Activated CD8-positive, alpha-beta memory T cell treated with anti-CD3 and anti-CD28 coated beads, Interleukin-2, amount 10 ng/mL, durations not matched to agents 7 days and 5 days (primary cell): ENCODE measurements around the gene C9orf152. TPM values are rescaled to one million over a fixed set of nuclear protein-coding genes. Genes with fewer than 3 reads are reported as not detected.
"Not testable (repeated sequence)": the region's sequence is repeated elsewhere in the genome, so short reads cannot be mapped to it uniquely, and the experiment has no call there.

Source experiments
- ATAC-seq: fragments of 150-1000 bp; cut with Tn5 transposase; one replicate; pipeline ENCODE4 v1.10.0; 2021; ENCODE audit warnings: moderate library complexity
- CTCF ChIA-PET: fragments of 350-600 bp; sonication (Branson Sonifier 250); formaldehyde crosslinking; loops from one replicate; lab custom pipeline; 2021; ENCODE audit warnings: antibody characterized with exemption; lab: Charles Lee
- DNase-seq: peaks from one replicate; pipeline ENCODE4 v3.0.0-alpha.2; 2020
- H3K27ac Mint-ChIP-seq: one replicate; pipeline ENCODE4 v1.8.0; 2021; ENCODE audit warnings: mild to moderate bottlenecking, mixed read lengths
- H3K27me3 Mint-ChIP-seq: one replicate; pipeline ENCODE4 v1.8.0; 2021; ENCODE audit warnings: mixed read lengths
- H3K36me3 Mint-ChIP-seq: one replicate; pipeline ENCODE4 v1.8.0; 2021; ENCODE audit warnings: mild to moderate bottlenecking, mixed read lengths
- H3K4me1 Mint-ChIP-seq: one replicate; pipeline ENCODE4 v1.8.0; 2021; ENCODE audit warnings: mixed read lengths
- H3K4me3 Mint-ChIP-seq: one replicate; pipeline ENCODE4 v1.8.0; 2021; ENCODE audit warnings: mild to moderate bottlenecking, moderate library complexity, mixed read lengths
- H3K9me3 Mint-ChIP-seq: one replicate; pipeline ENCODE4 v1.8.0; 2022; ENCODE audit warnings: low read depth, mixed read lengths
- total RNA-seq, 2 experiments: library from RNA; stranded (reverse); gene quantifications; one replicate each; pipeline ENCODE4 v1.2.3, GENCODE V29; 2021

Gene C9orf152
- not detected for total RNA-seq

GRCh38 chr9:110208031-110208430 is at the start of gene C9orf152:
C9orf152 (minus strand) TSS chr9:110208159; CDS start chr9:110207579, 580 bp downstream.
- no peak for DNase-seq

GRCh38 chr9:110257097-110257841 is 49.3 kb upstream of the C9orf152 start:
- H3K27ac Mint-ChIP-seq, result peak overlapping the region; percentile 97
- peaks cover 44% of the 10 kb centered on the region for H3K4me1 Mint-ChIP-seq
- H3K4me3 Mint-ChIP-seq, result peak overlapping the region; percentile 93
- ATAC-seq (no peak), DNase-seq (peak; percentile 46)
- no peaks in the 10 kb centered on the region for H3K9me3 Mint-ChIP-seq
- H3K27me3 Mint-ChIP-seq, result peaks cover 9% of the 10 kb centered on the region
- H3K36me3 Mint-ChIP-seq, result peaks cover 11% of the 10 kb centered on the region
- CTCF ChIA-PET, result interaction anchor here (0.6 to 1.3 kb wide), 3 partner anchors 12 to 192 kb away, joined by 3 to 4 read pairs (median 4); no protein-coding TSS in a partner anchor

More at GRCh38 chr9:110208031-110208430, at the start of gene C9orf152:
- Mint-ChIP-seq H3K4me1 (no peaks in the 10 kb centered on the region), H3K9me3 (no peaks in the 10 kb centered on the region), H3K36me3 (no peaks in the 10 kb centered on the region), H3K27ac (no peak within 1 kb of the TSS), H3K4me3 (no peak within 1 kb of the TSS), H3K27me3 (peaks cover 20% of the 10 kb centered on the region)
- CTCF ChIA-PET, result no interaction called here
- ATAC-seq, result no peak

GRCh38 chr9:110256380-110257096 is 48.6 kb upstream of the C9orf152 start, which contains the start of gene TXN:
TXN (minus strand) TSS chr9:110256507; CDS start chr9:110256435, 72 bp downstream.
- CTCF ChIA-PET, result interaction anchor here (0.6 to 1.2 kb wide), 2 partner anchors 12 to 193 kb away, joined by 3 to 4 read pairs; no protein-coding TSS in a partner anchor
- Mint-ChIP-seq H3K27me3 (peaks cover 2% of the 10 kb centered on the region), H3K9me3 (no peaks in the 10 kb centered on the region), H3K27ac (peak within 1 kb of the TSS; percentile 97), H3K36me3 (peaks cover 17% of the 10 kb centered on the region), H3K4me1 (peaks cover 50% of the 10 kb centered on the region), H3K4me3 (peak within 1 kb of the TSS; percentile 93)
- DNase-seq, result peak; percentile 94
- peak; percentile 82 for ATAC-seq

GRCh38 chr9:110255463-110256379 is 47.8 kb upstream of the C9orf152 start:
- Mint-ChIP-seq H3K9me3 (no peaks in the 10 kb centered on the region), H3K27me3 (no peaks in the 10 kb centered on the region), H3K4me1 (peaks cover 54% of the 10 kb centered on the region), H3K36me3 (peaks cover 20% of the 10 kb centered on the region), H3K4me3 (peak overlapping the region; percentile 93), H3K27ac (peak overlapping the region; percentile 94)
- DNase-seq (peak; percentile 73), ATAC-seq (peak; percentile 14)
- CTCF ChIA-PET, result no interaction called here

- ATAC-seq (no peak), DNase-seq (peak; percentile 44)
- H3K27ac Mint-ChIP-seq, result peak overlapping the region; percentile 94
- H3K4me1 Mint-ChIP-seq, result peaks cover 59% of the 10 kb centered on the region
- peaks cover 25% of the 10 kb centered on the region for H3K36me3 Mint-ChIP-seq
- H3K27me3 Mint-ChIP-seq, result no peaks in the 10 kb centered on the region
- CTCF ChIA-PET, result no interaction called here
- no peaks in the 10 kb centered on the region for H3K9me3 Mint-ChIP-seq
- H3K4me3 Mint-ChIP-seq, result peak overlapping the region; percentile 93
These were observed 47.1 kb upstream of the C9orf152 start for GRCh38 chr9:110255034-110255462.

GRCh38 chr9:110254500-110254899 is 46.5 kb upstream of the C9orf152 start:
- Mint-ChIP-seq H3K36me3 (peaks cover 29% of the 10 kb centered on the region), H3K4me3 (peak overlapping the region; percentile 93), H3K4me1 (peaks cover 61% of the 10 kb centered on the region), H3K27me3 (no peaks in the 10 kb centered on the region), H3K9me3 (no peaks in the 10 kb centered on the region), H3K27ac (peak overlapping the region; percentile 94)
- CTCF ChIA-PET, result no interaction called here
- DNase-seq, result no peak
- ATAC-seq, result no peak

- Mint-ChIP-seq H3K27me3 (no peaks in the 10 kb centered on the region), H3K4me1 (peaks cover 56% of the 10 kb centered on the region), H3K4me3 (peak overlapping the region; percentile 93), H3K9me3 (no peaks in the 10 kb centered on the region), H3K36me3 (peaks cover 41% of the 10 kb centered on the region), H3K27ac (peak overlapping the region; percentile 47)
- CTCF ChIA-PET, result no interaction called here
- no peak for ATAC-seq
- no peak for DNase-seq
These were observed 44.7 kb upstream of the C9orf152 start for GRCh38 chr9:110252509-110253139.

- peaks cover 46% of the 10 kb centered on the region for H3K36me3 Mint-ChIP-seq
- not testable (repeated sequence) for H3K4me3 Mint-ChIP-seq
These were observed 43.8 kb upstream of the C9orf152 start for GRCh38 chr9:110251770-110252169.

GRCh38 chr9:110251212-110251611 is 43.3 kb upstream of the C9orf152 start:
- H3K4me1 Mint-ChIP-seq, result peaks cover 49% of the 10 kb centered on the region
- DNase-seq, result no peak
- H3K27ac Mint-ChIP-seq, result no peak overlapping the region
- H3K9me3 Mint-ChIP-seq, result no peaks in the 10 kb centered on the region
- CTCF ChIA-PET, result interaction anchor here (1.0 kb wide), 1 partner anchor 68 kb away, joined by 3 read pairs; no protein-coding TSS in a partner anchor
- H3K36me3 Mint-ChIP-seq, result peaks cover 51% of the 10 kb centered on the region
- no peak overlapping the region for H3K4me3 Mint-ChIP-seq
- H3K27me3 Mint-ChIP-seq, result no peaks in the 10 kb centered on the region
- no peak for ATAC-seq

More at GRCh38 chr9:110251770-110252169, 43.8 kb upstream of the C9orf152 start:
- H3K4me1 Mint-ChIP-seq, result peaks cover 49% of the 10 kb centered on the region
- H3K27me3 Mint-ChIP-seq, H3K27ac Mint-ChIP-seq, DNase-seq, CTCF ChIA-PET, H3K9me3 Mint-ChIP-seq, ATAC-seq: not testable (repeated sequence)

- CTCF ChIA-PET, result no interaction called here
- DNase-seq, result no peak
- no peak overlapping the region for H3K4me3 Mint-ChIP-seq
- no peaks in the 10 kb centered on the region for H3K27me3 Mint-ChIP-seq
- peaks cover 54% of the 10 kb centered on the region for H3K36me3 Mint-ChIP-seq
- H3K4me1 Mint-ChIP-seq, result peaks cover 45% of the 10 kb centered on the region
- no peak for ATAC-seq
- no peaks in the 10 kb centered on the region for H3K9me3 Mint-ChIP-seq
- H3K27ac Mint-ChIP-seq, result no peak overlapping the region
These were observed 41.6 kb upstream of the C9orf152 start for GRCh38 chr9:110249603-110250002.

- no peak overlapping the region for H3K27ac Mint-ChIP-seq
- CTCF ChIA-PET, result no interaction called here
- ATAC-seq (no peak), DNase-seq (no peak)
- peaks cover 57% of the 10 kb centered on the region for H3K36me3 Mint-ChIP-seq
- no peaks in the 10 kb centered on the region for H3K27me3 Mint-ChIP-seq
- H3K9me3 Mint-ChIP-seq, result no peaks in the 10 kb centered on the region
- H3K4me1 Mint-ChIP-seq, result peaks cover 32% of the 10 kb centered on the region
- H3K4me3 Mint-ChIP-seq, result no peak overlapping the region
These were observed 40.4 kb upstream of the C9orf152 start for GRCh38 chr9:110248361-110248760.

GRCh38 chr9:110246214-110246613 is 38.3 kb upstream of the C9orf152 start:
- Mint-ChIP-seq H3K36me3 (peaks cover 53% of the 10 kb centered on the region), H3K27ac (no peak overlapping the region), H3K9me3 (no peaks in the 10 kb centered on the region), H3K4me3 (no peak overlapping the region), H3K27me3 (no peaks in the 10 kb centered on the region), H3K4me1 (peaks cover 15% of the 10 kb centered on the region)
- DNase-seq (no peak), ATAC-seq (no peak)
- CTCF ChIA-PET, result no interaction called here
